HCT116 (cell line): ENCODE data around the gene AP1M2. TPM values are rescaled to one million over a fixed set of nuclear protein-coding genes. Genes with fewer than 3 reads are reported as not detected.

Experiments
- ATAC-seq: fragments of 200-7000 bp; cut with Tn5 transposase; 2 replicates; pipeline ENCODE4 v1.9.1; 2020; ENCODE audit warnings: mild to moderate bottlenecking, moderate library complexity
- BruUV-seq: library from RNA; stranded (reverse); fragments of 400-500 nt; replicated peaks from 2 replicates; lab custom pipeline; 2021; lab: Mats Ljungman, UMichigan
- CTCF ChIA-PET: fragments of 300-600 bp; sonication (Branson Sonifier 250); formaldehyde crosslinking; loops from one replicate; lab custom pipeline; 2021; ENCODE audit warnings: antibody characterized with exemption; lab: Charles Lee
- POLR2A ChIA-PET: fragments of 300-600, 350-600 bp; sonication (Branson Sonifier 250); formaldehyde crosslinking; loops from one replicate; lab custom pipeline; 2021; ENCODE audit warnings: antibody characterized with exemption; lab: Charles Lee
- RAD21 ChIA-PET, 2 experiments: fragments of 300-600 bp; sonication (Branson Sonifier 250); formaldehyde crosslinking; loops; one replicate each; lab custom pipeline; 2023; ENCODE audit warnings: low total read pairs in 2 of 2; ENCODE audit not compliant: uncharacterized antibody in 2 of 2, unreplicated experiment in 2 of 2, low non-redundant PET in 1 of 2; lab: Charles Lee
- DNase-seq: peaks from one replicate; pipeline ENCODE4 v3.0.0-alpha.2; 2010; ENCODE audit warnings: low read depth, low spot score
- H2AFZ ChIP-seq: fragments of 200-600 bp; shearing (Covaris generic), sonication (generic); 2 replicates; pipeline ENCODE4 v1.6.1; 2017; ENCODE audit warnings: low read depth, mixed run types, mixed read lengths, antibody characterized with exemption, low read length; ENCODE audit not compliant: poor library complexity, severe bottlenecking
- H3K27ac ChIP-seq: 2 replicates; pipeline ENCODE4 v1.5.1; 2012; ENCODE audit warnings: low read depth, low read length
- H3K27me3 ChIP-seq: fragments of 200-600 bp; sonication (generic); 2 replicates; pipeline ENCODE4 v1.6.1; 2016; ENCODE audit warnings: mixed run types, low read length, mixed read lengths; ENCODE audit not compliant: insufficient read depth
- H3K36me3 ChIP-seq, 2 experiments: fragments of 200-500 bp in 1 of 2; fragments of 200-600 bp in 1 of 2; sonication (Bioruptor generic) in 1 of 2; sonication (generic) in 1 of 2; 2 replicates each; pipeline versions ENCODE4 v1.5.1 to v1.6.1; 2014 to 2016; ENCODE audit warnings: low read length in 2 of 2, inconsistent platforms in 1 of 2, mixed read lengths in 1 of 2, mixed run types in 1 of 2; ENCODE audit not compliant: insufficient read depth in 2 of 2, control insufficient read depth in 1 of 2
- H3K4me1 ChIP-seq, 2 experiments: fragments of 200-600 bp in 1 of 2; sonication (generic) in 1 of 2; 2 replicates each; pipeline versions ENCODE4 v1.5.1 to v1.6.1; 2012 to 2017; ENCODE audit warnings: low read length in 2 of 2, inconsistent platforms in 1 of 2, mild to moderate bottlenecking in 1 of 2, mixed read lengths in 1 of 2, mixed run types in 1 of 2, moderate library complexity in 1 of 2; ENCODE audit not compliant: insufficient read depth in 2 of 2, control insufficient read depth in 1 of 2
- H3K4me2 ChIP-seq: fragments of 200-600 bp; sonication (generic); 2 replicates; pipeline ENCODE4 v1.6.1; 2017; ENCODE audit warnings: mixed run types, low read length, mixed read lengths
- H3K4me3 ChIP-seq, 2 experiments: fragments of 200-600 bp in 1 of 2; sonication (generic) in 1 of 2; replicated peaks in 1 of 2; 2 replicates each; pipeline ENCODE4 v1.5.1; 2011 to 2016; ENCODE audit warnings: low read length in 2 of 2, control low read depth in 1 of 2, low read depth in 1 of 2, mild to moderate bottlenecking in 1 of 2, mixed read lengths in 1 of 2, mixed run types in 1 of 2
- H3K79me2 ChIP-seq: fragments of 200-600 bp; sonication (generic); 2 replicates; pipeline ENCODE4 v1.6.1; 2017; ENCODE audit warnings: mild to moderate bottlenecking, mixed run types, low read length, moderate library complexity, mixed read lengths; ENCODE audit not compliant: insufficient read depth
- H3K9ac ChIP-seq: fragments of 200-600 bp; sonication (generic); 2 replicates; pipeline ENCODE4 v1.6.1; 2016; ENCODE audit warnings: low read length, mixed read lengths
- H3K9me2 ChIP-seq: fragments of 200-600 bp; sonication (generic), shearing (Covaris generic); 2 replicates; pipeline ENCODE4 v1.6.1; 2017; ENCODE audit warnings: mixed run types, mild to moderate bottlenecking, moderate library complexity; ENCODE audit not compliant: insufficient read depth
- H3K9me3 ChIP-seq, 2 experiments: fragments of 200-500 bp in 1 of 2; fragments of 200-600 bp in 1 of 2; sonication (Bioruptor generic) in 1 of 2; sonication (generic) in 1 of 2; 2 replicates each; pipeline ENCODE4 v1.6.1; 2014 to 2017; ENCODE audit warnings: low read length in 2 of 2, mixed read lengths in 2 of 2, inconsistent platforms in 1 of 2, low read depth in 1 of 2, mild to moderate bottlenecking in 1 of 2, mixed run types in 1 of 2, moderate library complexity in 1 of 2; ENCODE audit not compliant: control insufficient read depth in 1 of 2, insufficient read depth in 1 of 2
- H4K20me1 ChIP-seq: fragments of 200-600 bp; sonication (generic), shearing (Covaris generic); 2 replicates; pipeline ENCODE4 v1.6.1; 2017; ENCODE audit warnings: mixed run types, mild to moderate bottlenecking, moderate library complexity; ENCODE audit not compliant: insufficient read depth
- ATF3 ChIP-seq: IDR thresholded peaks from 2 replicates; pipeline ENCODE4 v1.6.1; 2012
- CBX3 ChIP-seq: IDR thresholded peaks from 2 replicates; pipeline ENCODE4 v1.6.1; 2012; ENCODE audit warnings: low read depth
- CEBPB ChIP-seq: IDR thresholded peaks from 2 replicates; pipeline ENCODE4 v1.6.1; 2012; ENCODE audit warnings: low read depth
- EGR1 ChIP-seq: IDR thresholded peaks from 2 replicates; pipeline ENCODE4 v1.6.1; 2012; ENCODE audit warnings: low read depth
- ELF1 ChIP-seq: IDR thresholded peaks from 2 replicates; pipeline ENCODE4 v1.6.1; 2012; ENCODE audit warnings: low read depth, borderline replicate concordance
- EZH2 ChIP-seq: fragments of 200-600 bp; sonication (generic); IDR thresholded peaks from 2 replicates; pipeline ENCODE4 v1.6.1; 2017; ENCODE audit warnings: antibody characterized with exemption, mixed run types
- EZH2phosphoT487 ChIP-seq: fragments of 200-600 bp; IDR thresholded peaks from 2 replicates; pipeline ENCODE4 v1.6.1; 2018; ENCODE audit warnings: antibody characterized with exemption, borderline replicate concordance
- FOSL1 ChIP-seq: IDR thresholded peaks from 2 replicates; pipeline ENCODE4 v1.6.1; 2012; ENCODE audit warnings: low read depth
- JUND ChIP-seq: IDR thresholded peaks from 2 replicates; pipeline ENCODE4 v1.6.1; 2012
- MAX ChIP-seq: IDR thresholded peaks from 2 replicates; pipeline ENCODE4 v1.6.1; 2012
- POLR2A ChIP-seq: IDR thresholded peaks from 2 replicates; pipeline ENCODE4 v1.7.0; 2011; ENCODE audit warnings: borderline replicate concordance; ENCODE audit not compliant: insufficient read depth, insufficient read length; ENCODE audit errors: extremely low read depth
- POLR2AphosphoS5 ChIP-seq: IDR thresholded peaks from 2 replicates; pipeline ENCODE4 v1.6.1; 2011; ENCODE audit warnings: mild to moderate bottlenecking, low read depth, low read length, moderate library complexity
- SIN3A ChIP-seq: IDR thresholded peaks from 2 replicates; pipeline ENCODE4 v1.6.1; 2012; ENCODE audit warnings: low read depth
- SP1 ChIP-seq: IDR thresholded peaks from 2 replicates; pipeline ENCODE4 v1.6.1; 2012; ENCODE audit warnings: low read depth
- TCF7L2 ChIP-seq: IDR thresholded peaks from 2 replicates; pipeline ENCODE4 v1.7.0; 2011; ENCODE audit warnings: borderline replicate concordance, inconsistent platforms; ENCODE audit not compliant: insufficient read depth, insufficient read length; ENCODE audit errors: extremely low read depth
- YY1 ChIP-seq: IDR thresholded peaks from 2 replicates; pipeline ENCODE4 v1.6.1; 2011; ENCODE audit warnings: low read length, low read depth, moderate library complexity, mild to moderate bottlenecking; ENCODE audit not compliant: insufficient replicate concordance; ENCODE audit errors: extremely low read depth
- ZFX ChIP-seq: fragments of 450-650 bp; IDR thresholded peaks from 2 replicates; pipeline ENCODE4 v1.6.1; 2017
- intact Hi-C: fragments of 100-400 bp; cut with micrococcal nuclease; formaldehyde crosslinking; loops from 2 replicates; pipeline ENCODE4 v1.10.0; 2022
- total RNA-seq: library from RNA; stranded (reverse); gene quantifications from one replicate; pipeline ENCODE4 v1.2.1, GENCODE V29; 2021; ENCODE audit not compliant: unreplicated experiment
- TF ChIP-seq, protein P1 (sequence below), 3 experiments: fragments of 200-600 bp in 1 of 3; sonication (generic) in 1 of 3; IDR thresholded peaks in 2 of 3; conservative IDR thresholded peaks in 1 of 3; 2 replicates each; pipeline ENCODE4 v1.5.1; 2012 to 2017; ENCODE audit warnings: low read depth in 2 of 3, low read length in 2 of 3, antibody characterized with exemption in 1 of 3, borderline replicate concordance in 1 of 3, control low read depth in 1 of 3, mild to moderate bottlenecking in 1 of 3, mixed read lengths in 1 of 3, mixed run types in 1 of 3, moderate library complexity in 1 of 3; ENCODE audit not compliant: insufficient read depth in 1 of 3
- TF ChIP-seq, protein P2 (sequence below): IDR thresholded peaks from 2 replicates; pipeline ENCODE4 v1.6.1; 2012; ENCODE audit warnings: low read depth

The AP1M2 gene
- total RNA-seq, 1 experiment from 2014 or later: 111 TPM

DNA sequence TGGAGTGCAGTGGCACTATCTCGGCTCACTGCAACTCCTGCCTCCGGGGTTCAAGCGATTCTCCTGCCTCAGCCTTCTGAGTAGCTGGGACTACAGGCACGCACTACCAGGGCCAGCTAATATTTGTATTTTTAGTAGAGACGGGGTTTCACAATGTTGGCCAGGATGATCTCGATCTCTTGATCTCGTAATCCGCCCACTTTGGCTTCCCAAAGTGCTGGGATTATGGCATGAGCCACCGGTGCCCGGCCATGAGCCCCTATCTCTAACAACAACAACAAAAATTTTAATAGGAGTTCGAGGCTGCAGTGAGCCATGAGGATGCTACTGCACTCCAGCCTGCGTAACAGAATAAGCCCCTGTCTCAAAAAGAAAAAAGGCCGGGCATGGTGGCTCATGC, 5.0 kb downstream of the AP1M2 start:
- CTCF ChIA-PET: interaction anchor here (0.7 to 3.0 kb wide), 8 partner anchors 8 to 119 kb away, joined by 3 to 114 read pairs (median 3); partner anchors contain the start of gene QTRT1
- Histone ChIP-seq H3K79me2 (peaks cover 4% of the 10 kb centered on the region; the same call in 1 of the 2 replicates), H3K9me2 (no peaks in the 10 kb centered on the region), H3K4me2 (no peak overlapping the region), H4K20me1 (no peaks in the 10 kb centered on the region), H3K36me3 (peaks cover 9 to 14% of the 10 kb centered on the region in 2 experiments; a peak in 3 of 4 replicates), H3K27me3 (no peaks in the 10 kb centered on the region), H2AFZ (no peak overlapping the region), H3K4me3 (no peak overlapping the region), H3K9me3 (no peaks in the 10 kb centered on the region), H3K9ac (no peak overlapping the region), H3K4me1 (peaks cover 5 to 20% of the 10 kb centered on the region in 2 experiments; a peak in 3 of 4 replicates), H3K27ac (no peak overlapping the region)
- POLR2A ChIA-PET: interaction anchor here (1.6 kb wide), 1 partner anchor 62 kb away, joined by 4 read pairs; no protein-coding TSS in a partner anchor
- RAD21 ChIA-PET: interaction anchor here (0.7 to 3.5 kb wide), 5 partner anchors 22 to 118 kb away, joined by 5 to 31 read pairs (median 6); no protein-coding TSS in a partner anchor
- intact Hi-C loops: loop anchor here (5.0 kb wide), 1 partner anchor 45 kb away; the partner anchor contains the start of gene SLC44A2
- BruUV-seq: no TSS peak
- ATAC-seq (no peak), DNase-seq (no peak)
- TF ChIP-seq FOSL1 (no peak), CEBPB (no peak), YY1 (no peak), MAX (no peak), CBX3 (no peak), ZFX (no peak), EZH2phosphoT487 (no peak), ATF3 (no peak), JUND (no peak), EGR1 (no peak), SP1 (no peak), TCF7L2 (no peak), POLR2AphosphoS5 (no peak), EZH2 (no peak), ELF1 (no peak), POLR2A (no peak), SIN3A (no peak)
- TF ChIP-seq, protein P1, sequence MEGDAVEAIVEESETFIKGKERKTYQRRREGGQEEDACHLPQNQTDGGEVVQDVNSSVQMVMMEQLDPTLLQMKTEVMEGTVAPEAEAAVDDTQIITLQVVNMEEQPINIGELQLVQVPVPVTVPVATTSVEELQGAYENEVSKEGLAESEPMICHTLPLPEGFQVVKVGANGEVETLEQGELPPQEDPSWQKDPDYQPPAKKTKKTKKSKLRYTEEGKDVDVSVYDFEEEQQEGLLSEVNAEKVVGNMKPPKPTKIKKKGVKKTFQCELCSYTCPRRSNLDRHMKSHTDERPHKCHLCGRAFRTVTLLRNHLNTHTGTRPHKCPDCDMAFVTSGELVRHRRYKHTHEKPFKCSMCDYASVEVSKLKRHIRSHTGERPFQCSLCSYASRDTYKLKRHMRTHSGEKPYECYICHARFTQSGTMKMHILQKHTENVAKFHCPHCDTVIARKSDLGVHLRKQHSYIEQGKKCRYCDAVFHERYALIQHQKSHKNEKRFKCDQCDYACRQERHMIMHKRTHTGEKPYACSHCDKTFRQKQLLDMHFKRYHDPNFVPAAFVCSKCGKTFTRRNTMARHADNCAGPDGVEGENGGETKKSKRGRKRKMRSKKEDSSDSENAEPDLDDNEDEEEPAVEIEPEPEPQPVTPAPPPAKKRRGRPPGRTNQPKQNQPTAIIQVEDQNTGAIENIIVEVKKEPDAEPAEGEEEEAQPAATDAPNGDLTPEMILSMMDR (IDR thresholded peaks at IDR 0.05 in 2 of 3, conservative IDR thresholded peaks at IDR 0.05 in 1 of 3; ENCODE audit: borderline replicate concordance in 1 of 3, insufficient read depth in 1 of 3, low read depth in 2 of 3, low read length in 2 of 3): no peak
- TF ChIP-seq, protein P2, sequence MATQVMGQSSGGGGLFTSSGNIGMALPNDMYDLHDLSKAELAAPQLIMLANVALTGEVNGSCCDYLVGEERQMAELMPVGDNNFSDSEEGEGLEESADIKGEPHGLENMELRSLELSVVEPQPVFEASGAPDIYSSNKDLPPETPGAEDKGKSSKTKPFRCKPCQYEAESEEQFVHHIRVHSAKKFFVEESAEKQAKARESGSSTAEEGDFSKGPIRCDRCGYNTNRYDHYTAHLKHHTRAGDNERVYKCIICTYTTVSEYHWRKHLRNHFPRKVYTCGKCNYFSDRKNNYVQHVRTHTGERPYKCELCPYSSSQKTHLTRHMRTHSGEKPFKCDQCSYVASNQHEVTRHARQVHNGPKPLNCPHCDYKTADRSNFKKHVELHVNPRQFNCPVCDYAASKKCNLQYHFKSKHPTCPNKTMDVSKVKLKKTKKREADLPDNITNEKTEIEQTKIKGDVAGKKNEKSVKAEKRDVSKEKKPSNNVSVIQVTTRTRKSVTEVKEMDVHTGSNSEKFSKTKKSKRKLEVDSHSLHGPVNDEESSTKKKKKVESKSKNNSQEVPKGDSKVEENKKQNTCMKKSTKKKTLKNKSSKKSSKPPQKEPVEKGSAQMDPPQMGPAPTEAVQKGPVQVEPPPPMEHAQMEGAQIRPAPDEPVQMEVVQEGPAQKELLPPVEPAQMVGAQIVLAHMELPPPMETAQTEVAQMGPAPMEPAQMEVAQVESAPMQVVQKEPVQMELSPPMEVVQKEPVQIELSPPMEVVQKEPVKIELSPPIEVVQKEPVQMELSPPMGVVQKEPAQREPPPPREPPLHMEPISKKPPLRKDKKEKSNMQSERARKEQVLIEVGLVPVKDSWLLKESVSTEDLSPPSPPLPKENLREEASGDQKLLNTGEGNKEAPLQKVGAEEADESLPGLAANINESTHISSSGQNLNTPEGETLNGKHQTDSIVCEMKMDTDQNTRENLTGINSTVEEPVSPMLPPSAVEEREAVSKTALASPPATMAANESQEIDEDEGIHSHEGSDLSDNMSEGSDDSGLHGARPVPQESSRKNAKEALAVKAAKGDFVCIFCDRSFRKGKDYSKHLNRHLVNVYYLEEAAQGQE: no peak
